NCI-H128 (cell line): ENCODE data around the gene TBC1D10A.
"Not testable (repeated sequence)": the region's sequence is repeated elsewhere in the genome, so short reads cannot be mapped to it uniquely, and the experiment has no call there.

ENCODE experiments used
- DNase-seq: peaks from one replicate; lab custom pipeline; 2025; ENCODE audit not compliant: unreplicated experiment; lab: John Stamatoyannopoulos, UW

TBC1D10A gene

GRCh38 chr22:30348404-30348803, 21.7 kb upstream of the TBC1D10A start:
- DNase-seq = no peak

- DNase-seq = no peak
Observed at GRCh38 chr22:30347255-30347892, 20.6 kb upstream of the TBC1D10A start.

- DNase-seq = no peak
Observed at GRCh38 chr22:30344447-30345200, 17.9 kb upstream of the TBC1D10A start.

- no peak for DNase-seq
Observed at GRCh38 chr22:30340911-30341685, 14.4 kb upstream of the TBC1D10A start.

- no peak for DNase-seq
Observed at GRCh38 chr22:30338802-30339201, 12.1 kb upstream of the TBC1D10A start.

GRCh38 chr22:30338341-30338740, 11.6 kb upstream of the TBC1D10A start:
- DNase-seq = not testable (repeated sequence)

GRCh38 chr22:30337461-30337778, 10.7 kb upstream of the TBC1D10A start:
- no peak for DNase-seq

GRCh38 chr22:30336752-30337460, 10.2 kb upstream of the TBC1D10A start:
- no peak for DNase-seq

- no peak for DNase-seq
Observed at GRCh38 chr22:30335236-30335635, 8.5 kb upstream of the TBC1D10A start.

- DNase-seq = no peak
Observed at GRCh38 chr22:30334646-30335045, 7.9 kb upstream of the TBC1D10A start.

GRCh38 chr22:30333707-30334087, 7.0 kb upstream of the TBC1D10A start:
- DNase-seq = no peak

- no peak for DNase-seq
Observed at GRCh38 chr22:30332994-30333706, 6.4 kb upstream of the TBC1D10A start.

- no peak for DNase-seq
Observed at GRCh38 chr22:30332551-30332950, 5.8 kb upstream of the TBC1D10A start.

- DNase-seq = no peak
Observed at GRCh38 chr22:30328466-30329049, 1.8 kb upstream of the TBC1D10A start.

GRCh38 chr22:30327864-30328345, 1.2 kb upstream of the TBC1D10A start:
- no peak for DNase-seq

- DNase-seq = no peak
Observed at GRCh38 chr22:30326255-30326705, 461 bp downstream of the TBC1D10A start.

GRCh38 chr22:30325724-30326254, 952 bp downstream of the TBC1D10A start:
- no peak for DNase-seq

- DNase-seq = no peak
Observed at GRCh38 chr22:30325065-30325720, 1.5 kb downstream of the TBC1D10A start.

- no peak for DNase-seq
Observed at GRCh38 chr22:30324014-30324730, 2.6 kb downstream of the TBC1D10A start.
